H1 (cell line): ENCODE data around the gene INHBB. TPM values are rescaled to one million over a fixed set of nuclear protein-coding genes. Genes with fewer than 3 reads are reported as not detected.

Experiments
- CTCF ChIA-PET: fragments of 300-600 bp; sonication (Branson Sonifier 250); formaldehyde crosslinking; loops from one replicate; lab custom pipeline; 2021; ENCODE audit not compliant: partially characterized antibody; lab: Charles Lee
- POLR2A ChIA-PET: fragments of 300-600 bp; sonication (Branson Sonifier 250); formaldehyde crosslinking; loops from one replicate; lab custom pipeline; 2021; ENCODE audit warnings: inconsistent platforms; ENCODE audit not compliant: partially characterized antibody; lab: Charles Lee
- DNase-seq, 2 experiments: peaks; one replicate each; pipeline versions ENCODE4 v3.0.0 to v3.0.0-alpha.2; 2010 to 2022; ENCODE audit warnings: low spot score in 2 of 2, low read depth in 1 of 2, mixed read lengths in 1 of 2
- FAIRE-seq: peaks from 2 replicates; lab custom pipeline; 2011; peaks lifted over from hg19 to GRCh38; lab: Jason Lieb, UNC
- H2AFZ ChIP-seq: 2 replicates; pipeline ENCODE4 v1.8.1; 2012; ENCODE audit warnings: low read length, inconsistent platforms
- H2AK5ac ChIP-seq: 2 replicates; pipeline ENCODE4 v1.6.1; 2013; ENCODE audit warnings: low read depth, low read length
- H2BK120ac ChIP-seq: replicated peaks from 2 replicates; pipeline ENCODE3; 2013; ENCODE audit warnings: low read depth, low read length, inconsistent platforms
- H2BK12ac ChIP-seq: 2 replicates; pipeline ENCODE4 v1.6.1; 2013; ENCODE audit warnings: low read depth, low read length
- H2BK15ac ChIP-seq: 2 replicates; pipeline ENCODE4 v1.6.1; 2013; ENCODE audit warnings: low read length
- H2BK20ac ChIP-seq: 2 replicates; pipeline ENCODE4 v1.6.1; 2013; ENCODE audit warnings: low read length
- H2BK5ac ChIP-seq: 2 replicates; pipeline ENCODE4 v1.6.1; 2013; ENCODE audit warnings: low read depth, low read length
- H3K14ac ChIP-seq: 2 replicates; pipeline ENCODE4 v1.6.1; 2013; ENCODE audit warnings: inconsistent platforms; ENCODE audit not compliant: insufficient read length
- H3K18ac ChIP-seq: 2 replicates; pipeline ENCODE4 v1.6.1; 2013; ENCODE audit warnings: low read length; ENCODE audit errors: extremely low read depth
- H3K23ac ChIP-seq: 2 replicates; pipeline ENCODE4 v1.6.1; 2013; ENCODE audit warnings: inconsistent platforms; ENCODE audit not compliant: insufficient read length
- H3K23me2 ChIP-seq: 2 replicates; pipeline ENCODE4 v1.6.1; 2013; ENCODE audit warnings: low read depth, low read length
- H3K27ac ChIP-seq: 2 replicates; pipeline ENCODE4 v1.6.1; 2011; ENCODE audit warnings: low read depth, low read length, inconsistent platforms
- H3K27me3 ChIP-seq, 4 experiments: replicated peaks in 1 of 4; 1 replicate in 1 of 4; 2 replicates in 3 of 4; pipeline versions ENCODE4 v1.6.1 to v1.8.1; 2011 to 2013; ENCODE audit warnings: low read length in 3 of 4, mild to moderate bottlenecking in 3 of 4, inconsistent platforms in 2 of 4, mixed read lengths in 2 of 4, moderate library complexity in 1 of 4; ENCODE audit not compliant: control insufficient read depth in 3 of 4, insufficient read depth in 3 of 4; ENCODE audit errors: extremely low read depth in 1 of 4
- H3K36me3 ChIP-seq, 4 experiments: 2 replicates each; pipeline versions ENCODE4 v1.6.1 to v1.8.1; 2011 to 2013; ENCODE audit warnings: mild to moderate bottlenecking in 4 of 4, low read length in 3 of 4, moderate library complexity in 2 of 4, control low read depth in 1 of 4, inconsistent platforms in 1 of 4; ENCODE audit not compliant: insufficient read depth in 4 of 4, control insufficient read depth in 2 of 4
- H3K4ac ChIP-seq: replicated peaks from 2 replicates; pipeline ENCODE3; 2013; ENCODE audit warnings: low read length, low read depth, mixed read lengths, inconsistent platforms; ENCODE audit not compliant: insufficient read length
- H3K4me1 ChIP-seq, 4 experiments: replicated peaks in 1 of 4; 1 replicate in 1 of 4; 2 replicates in 3 of 4; pipeline versions ENCODE4 v1.6.1 to v1.8.1; 2011 to 2013; ENCODE audit warnings: low read length in 3 of 4, inconsistent platforms in 2 of 4, mixed read lengths in 1 of 4; ENCODE audit not compliant: insufficient read depth in 4 of 4, control insufficient read depth in 3 of 4
- H3K4me2 ChIP-seq, 2 experiments: 2 replicates each; pipeline versions ENCODE4 v1.6.1 to v1.8.1; 2011 to 2013; ENCODE audit warnings: low read depth in 2 of 2, low read length in 2 of 2, control low read depth in 1 of 2, inconsistent platforms in 1 of 2, mild to moderate bottlenecking in 1 of 2; ENCODE audit not compliant: insufficient read depth in 1 of 2
- H3K4me3 ChIP-seq, 4 experiments: fragments of 200-600, 300-600 bp in 1 of 4; sonication (generic), shearing (Covaris generic), sonication (Bioruptor Twin) in 1 of 4; 2 replicates each; pipeline versions ENCODE4 v1.5.1 to v1.8.1; 2011 to 2016; ENCODE audit warnings: low read length in 4 of 4, low read depth in 3 of 4, control low read depth in 2 of 4, inconsistent platforms in 2 of 4, mild to moderate bottlenecking in 2 of 4, mixed read lengths in 1 of 4, moderate library complexity in 1 of 4; ENCODE audit not compliant: insufficient read depth in 2 of 4; ENCODE audit errors: extremely low read depth in 1 of 4
- H3K56ac ChIP-seq: replicated peaks from 2 replicates; pipeline ENCODE3; 2013; ENCODE audit warnings: low read depth, mild to moderate bottlenecking, mixed read lengths, low read length, inconsistent platforms; ENCODE audit not compliant: insufficient read length
- H3K79me1 ChIP-seq: 2 replicates; pipeline ENCODE4 v1.6.1; 2013; ENCODE audit warnings: low read depth, low read length, control low read depth
- H3K79me2 ChIP-seq, 2 experiments: 2 replicates each; pipeline versions ENCODE4 v1.6.1 to v1.8.1; 2012 to 2013; ENCODE audit warnings: low read length in 2 of 2, mild to moderate bottlenecking in 2 of 2, inconsistent platforms in 1 of 2; ENCODE audit not compliant: insufficient read depth in 2 of 2, control insufficient read depth in 1 of 2
- H3K9ac ChIP-seq, 4 experiments: replicated peaks in 1 of 4; 1 replicate in 1 of 4; 2 replicates in 3 of 4; pipeline versions ENCODE4 v1.6.1 to v1.8.1; 2011 to 2013; ENCODE audit warnings: low read depth in 3 of 4, low read length in 3 of 4, control low read depth in 2 of 4, mild to moderate bottlenecking in 2 of 4, moderate library complexity in 2 of 4, inconsistent platforms in 1 of 4; ENCODE audit errors: extremely low read depth in 1 of 4
- H3K9me3 ChIP-seq, 2 experiments: 2 replicates each; pipeline versions ENCODE4 v1.6.1 to v1.8.1; 2012 to 2013; ENCODE audit warnings: mild to moderate bottlenecking in 2 of 2, moderate library complexity in 2 of 2, control low read depth in 1 of 2, inconsistent platforms in 1 of 2, low read depth in 1 of 2, low read length in 1 of 2, mixed read lengths in 1 of 2; ENCODE audit not compliant: insufficient read depth in 2 of 2
- H4K20me1 ChIP-seq, 2 experiments: replicated peaks in 1 of 2; 2 replicates each; pipeline versions ENCODE3 to v1.8.1; 2011 to 2013; ENCODE audit warnings: inconsistent platforms in 2 of 2, low read length in 2 of 2, mild to moderate bottlenecking in 1 of 2; ENCODE audit not compliant: insufficient read depth in 2 of 2, control insufficient read depth in 1 of 2
- H4K5ac ChIP-seq: 2 replicates; pipeline ENCODE4 v1.6.1; 2013; ENCODE audit warnings: low read length, low read depth, mixed read lengths, inconsistent platforms; ENCODE audit not compliant: insufficient read length
- H4K8ac ChIP-seq: 2 replicates; pipeline ENCODE4 v1.8.0; 2013; ENCODE audit warnings: mild to moderate bottlenecking, moderate library complexity, low read length, inconsistent platforms; ENCODE audit not compliant: insufficient read depth; ENCODE audit errors: extremely low read depth
- H4K91ac ChIP-seq: replicated peaks from 2 replicates; pipeline ENCODE3; 2013; ENCODE audit warnings: low read length, mixed read lengths, inconsistent platforms; ENCODE audit not compliant: insufficient read length
- CHD1 ChIP-seq: IDR thresholded peaks from 2 replicates; pipeline ENCODE4 v1.6.1; 2012; ENCODE audit warnings: low read depth, low read length, improper control_type of control experiment
- CREB1 ChIP-seq: IDR thresholded peaks from 2 replicates; pipeline ENCODE4 v1.6.1; 2012; ENCODE audit warnings: inconsistent platforms
- EZH2 ChIP-seq: fragments of 200-600 bp; sonication (generic); IDR thresholded peaks from 2 replicates; pipeline ENCODE4 v1.7.1; 2012; ENCODE audit warnings: low read depth, mild to moderate bottlenecking, moderate library complexity, low read length, inconsistent platforms; ENCODE audit not compliant: severe bottlenecking
- GTF2F1 ChIP-seq: IDR thresholded peaks from 2 replicates; pipeline ENCODE4 v1.6.1; 2012; ENCODE audit warnings: low read depth, low read length, improper control_type of control experiment, borderline replicate concordance
- HDAC2 ChIP-seq, 2 experiments: fragments of 300-600 bp in 1 of 2; sonication (generic) in 1 of 2; IDR thresholded peaks; 2 replicates each; pipeline ENCODE4 v1.6.1; 2011 to 2012; ENCODE audit warnings: low read depth in 2 of 2, low read length in 2 of 2, mild to moderate bottlenecking in 2 of 2, moderate library complexity in 2 of 2, borderline replicate concordance in 1 of 2, inconsistent platforms in 1 of 2
- HDAC6 ChIP-seq: IDR thresholded peaks from one replicate; pipeline ENCODE4 v1.7.1; 2012; ENCODE audit warnings: low read depth, mild to moderate bottlenecking, inconsistent platforms, low read length, moderate library complexity
- RAD21 ChIP-seq, 2 experiments: IDR thresholded peaks in 1 of 2; conservative IDR thresholded peaks in 1 of 2; 2 replicates each; pipeline ENCODE4 v1.6.1; 2011; ENCODE audit warnings: low read depth in 2 of 2, low read length in 2 of 2, improper control_type of control experiment in 1 of 2, inconsistent platforms in 1 of 2, mild to moderate bottlenecking in 1 of 2, moderate library complexity in 1 of 2
- RFX5 ChIP-seq: IDR thresholded peaks from 2 replicates; pipeline ENCODE4 v1.6.1; 2011; ENCODE audit warnings: low read depth, low read length, improper control_type of control experiment, borderline replicate concordance
- TAF1 ChIP-seq: IDR thresholded peaks from 2 replicates; pipeline ENCODE4 v1.6.1; 2011; ENCODE audit warnings: mild to moderate bottlenecking, low read depth, low read length
- TBP ChIP-seq: IDR thresholded peaks from 2 replicates; pipeline ENCODE4 v1.6.1; 2011; ENCODE audit warnings: low read depth, low read length, improper control_type of control experiment
- YY1 ChIP-seq: IDR thresholded peaks from 2 replicates; pipeline ENCODE4 v1.6.1; 2011; ENCODE audit warnings: low read depth, mild to moderate bottlenecking, low read length
- ZNF274 ChIP-seq: IDR thresholded peaks from 2 replicates; pipeline ENCODE4 v1.7.0; 2012; ENCODE audit warnings: low read length, borderline replicate concordance; ENCODE audit errors: extremely low read depth
- WGBS, 2 experiments: shearing (Covaris generic) in 1 of 2; methylation state at CpG; one replicate each; pipeline versions ENCODE4 v1.1.6 to v1.1.7; 2013 to 2015; ENCODE audit warnings: low lambda C conversion rate in 2 of 2, mixed read lengths in 2 of 2, inconsistent platforms in 1 of 2, low coverage in 1 of 2, missing lambda C conversion rate in 1 of 2; ENCODE audit not compliant: insufficient replicate concordance in 2 of 2, insufficient coverage in 1 of 2, insufficient read length in 1 of 2; ENCODE audit errors: extremely low coverage in 1 of 2, missing lambda C conversion rate in 1 of 2; 5-methylcytosine and 5-hydroxymethylcytosine counted together
- polyA plus RNA-seq, 7 experiments: library from polyadenylated mRNA; depleted of rRNA in 3 of 7; stranded (reverse) in 5 of 7; unstranded in 2 of 7; fragments of >200 nt in 5 of 7; fragments of 200-250 nt in 2 of 7; gene quantifications; 1 replicate in 5 of 7; 2 replicates in 1 of 7; 4 replicates in 1 of 7; pipeline versions ENCODE4 v1.2.1 to v1.2.3, GENCODE V29; 2011 to 2013; ENCODE audit warnings: missing spikeins in 2 of 7, mixed read lengths in 2 of 7
- total RNA-seq: library from RNA; stranded (reverse); fragmentation: NEBNext Ultra II Directional; extraction: Animal tissue kit (Norgen Biotek cat#: 25700); gene quantifications from 2 replicates; pipeline ENCODE4 v1.2.1, GENCODE V29; 2021

Gene INHBB
- total and polyA plus RNA-seq, 2 of the 8 experiments (the other 6 are each of a cell fraction or from before 2014, with no cell fraction given) = 0.30 to 0.32 TPM

DNA sequence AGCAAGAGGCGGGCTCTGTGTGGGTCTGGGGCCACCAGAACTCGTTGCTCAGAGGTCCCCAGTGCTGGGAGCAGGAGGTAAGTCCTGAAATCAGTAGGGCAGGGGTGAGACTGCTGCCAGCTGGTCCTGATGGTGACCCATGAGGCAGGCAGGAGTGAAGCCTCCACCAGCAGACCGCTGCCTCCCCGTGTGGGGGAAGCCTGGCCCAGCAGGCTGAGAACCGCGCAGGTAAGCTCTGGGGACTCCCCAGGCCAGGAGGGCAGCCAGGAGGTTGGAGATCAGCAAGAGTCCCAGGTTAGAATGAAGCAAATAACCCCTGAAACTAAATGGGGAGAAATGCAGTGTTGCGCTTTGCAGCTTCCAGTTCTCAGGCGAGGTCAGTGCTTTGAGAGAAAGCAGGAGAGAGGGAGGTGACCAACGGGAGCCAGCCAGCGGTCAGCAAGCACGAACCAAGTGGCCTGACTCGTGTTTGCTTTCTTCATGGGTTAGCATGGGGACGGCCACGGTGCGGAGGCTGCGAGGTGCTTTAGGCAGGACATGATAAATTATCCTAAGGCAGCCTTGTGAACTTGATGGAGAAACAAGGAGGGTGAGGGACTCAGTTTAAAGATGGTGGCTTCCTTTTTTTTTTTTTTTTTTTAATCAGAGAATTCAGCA lies 26.2 kb downstream of the INHBB start:
- Histone ChIP-seq H2AK5ac (no peak overlapping the region; the same call in none of the 2 replicates), H2BK120ac (peak overlapping the region; percentile 77), H4K20me1 (peaks cover 0 to 3% of the 10 kb centered on the region in 2 experiments), H3K79me1 (no peaks in the 10 kb centered on the region), H2BK20ac (peak overlapping the region; percentile 87), H3K27ac (no peak overlapping the region), H3K18ac (peak overlapping the region; percentile 93), H2BK15ac (no peak overlapping the region; the same call in 1 of the 2 replicates), H3K4me3 (no peak overlapping the region), H3K4ac (peak overlapping the region; percentile 12), H2BK5ac (peak overlapping the region; percentile 82; the same call in 1 of the 2 replicates), H4K5ac (no peak overlapping the region), H3K9ac (no peak overlapping the region), H3K4me2 (peak overlapping the region in 1 of 2 experiments; percentile 88; a peak in 1 of 4 replicates), H3K36me3 (no peaks in the 10 kb centered on the region), H4K91ac (peak overlapping the region; percentile 99), H3K27me3 (peaks cover 0 to 37% (median 17%) of the 10 kb centered on the region in 4 experiments; a peak in 5 of 7 replicates), H3K23ac (no peak overlapping the region), H3K14ac (no peak overlapping the region), H3K79me2 (no peaks in the 10 kb centered on the region), H3K56ac (no peak overlapping the region), H2BK12ac (peak overlapping the region; percentile 100), H2AFZ (peak overlapping the region; percentile 35; the same call in 1 of the 2 replicates), H3K9me3 (no peaks in the 10 kb centered on the region), H3K23me2 (peaks cover 5% of the 10 kb centered on the region), H4K8ac (no peak overlapping the region), H3K4me1 (peaks cover 18 to 31% (median 25%) of the 10 kb centered on the region in 4 experiments)
- FAIRE-seq (no peak), DNase-seq (no peak)
- WGBS, 2 experiments = 75% methylated on average over 16 of the region's 16 CpGs; no CpG with 5 or more reads in 1 of the 2 experiments
- ChIA-PET POLR2A (interaction anchor here (1.4 kb wide), 1 partner anchor 13 kb away, joined by 3 read pairs; no protein-coding TSS in a partner anchor), CTCF (interaction anchor here (0.7 to 1.4 kb wide), 3 partner anchors 19 to 202 kb away, joined by 3 to 4 read pairs (median 3); no protein-coding TSS in a partner anchor)
- TF ChIP-seq ZNF274 (no peak), YY1 (0 out of 2 replicates have a peak, but pooled peaks have one; percentile 25), TBP (no peak), RFX5 (no peak), EZH2 (peak; percentile 3), CHD1 (no peak), TAF1 (no peak), HDAC6 (no peak), HDAC2 (IDR thresholded peaks at IDR 0.05; ENCODE audit: borderline replicate concordance in 1 of 2, low read depth in 2 of 2, low read length in 2 of 2) (no peak), RAD21 (IDR thresholded peaks at IDR 0.05 in 1 of 2, conservative IDR thresholded peaks at IDR 0.05 in 1 of 2; ENCODE audit: low read depth in 2 of 2, low read length in 2 of 2) (peak in 1 of 2 experiments; percentile 10; a peak in 1 of 4 replicates), CREB1 (no peak), GTF2F1 (no peak)
